ENCODE measurements around the gene WFIKKN1. TPM values are rescaled to one million over a fixed set of nuclear protein-coding genes. Genes with fewer than 3 reads are reported as not detected.

WFIKKN1 gene
- total and polyA plus RNA-seq, 2 of the 13 experiments (the other 11 are each of a cell fraction or from before 2014, with no cell fraction given) = 1.7 to 4.9 TPM

DNA sequence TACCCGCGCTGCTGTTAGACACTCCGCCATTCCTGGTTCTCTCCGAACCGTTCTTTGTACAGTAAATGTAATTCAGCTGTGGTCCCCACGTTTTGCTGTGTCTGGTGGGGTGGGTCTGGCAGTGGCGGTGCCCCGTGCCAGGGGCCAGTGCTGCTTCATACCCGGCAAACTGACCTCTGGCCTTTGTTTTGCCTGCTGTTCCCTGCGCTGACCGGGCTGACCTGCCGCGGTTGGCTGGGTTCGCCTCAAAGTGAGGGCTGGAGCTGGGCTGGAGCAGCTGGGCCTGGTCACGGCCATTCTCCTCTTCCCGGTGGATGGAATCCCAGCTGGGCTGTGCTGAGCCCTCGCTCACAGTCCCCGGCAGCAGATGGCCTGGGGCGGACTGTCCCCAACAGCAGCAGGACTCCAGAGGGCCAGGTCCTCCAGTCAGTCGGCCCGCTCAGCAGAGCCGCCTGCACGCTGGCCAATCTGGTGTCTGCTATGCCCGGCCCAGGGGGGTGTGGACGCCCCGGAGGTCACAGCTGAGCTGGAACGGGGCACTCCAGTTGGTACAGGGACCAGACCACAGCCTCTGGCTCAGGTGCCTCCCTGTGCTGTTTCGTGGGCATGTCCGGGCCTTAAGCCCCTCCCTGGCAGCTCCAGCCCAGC is 1.5 kb upstream of the WFIKKN1 start (continued):
- TF ChIP-seq ZNF790 (CRISPR knock-in tag; IDR thresholded peaks at IDR 0.05; ENCODE audit: borderline replicate concordance) = no peak
- TF ChIP-seq XBP1 (CRISPR knock-in tag; IDR thresholded peaks at IDR 0.05) = no peak
- no peak for TF ChIP-seq SP140L (CRISPR knock-in tag; IDR thresholded peaks at IDR 0.05; ENCODE audit: borderline replicate concordance)
- no peak for TF ChIP-seq NPAS2 (CRISPR knock-in tag; IDR thresholded peaks at IDR 0.05; ENCODE audit: borderline replicate concordance)
- TF ChIP-seq HIVEP1 (CRISPR knock-in tag; IDR thresholded peaks at IDR 0.05) = no peak
- no peak for TF ChIP-seq TBL1XR1 (IDR thresholded peaks at IDR 0.05; ENCODE audit: borderline replicate concordance, low read length, partially characterized antibody)
- TF ChIP-seq EEA1 (CRISPR knock-in tag; IDR thresholded peaks at IDR 0.05; ENCODE audit: borderline replicate concordance) = no peak
- TF ChIP-seq, protein P1, sequence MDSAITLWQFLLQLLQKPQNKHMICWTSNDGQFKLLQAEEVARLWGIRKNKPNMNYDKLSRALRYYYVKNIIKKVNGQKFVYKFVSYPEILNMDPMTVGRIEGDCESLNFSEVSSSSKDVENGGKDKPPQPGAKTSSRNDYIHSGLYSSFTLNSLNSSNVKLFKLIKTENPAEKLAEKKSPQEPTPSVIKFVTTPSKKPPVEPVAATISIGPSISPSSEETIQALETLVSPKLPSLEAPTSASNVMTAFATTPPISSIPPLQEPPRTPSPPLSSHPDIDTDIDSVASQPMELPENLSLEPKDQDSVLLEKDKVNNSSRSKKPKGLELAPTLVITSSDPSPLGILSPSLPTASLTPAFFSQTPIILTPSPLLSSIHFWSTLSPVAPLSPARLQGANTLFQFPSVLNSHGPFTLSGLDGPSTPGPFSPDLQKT (CRISPR knock-in tag; IDR thresholded peaks at IDR 0.05; ENCODE audit: borderline replicate concordance) = no peak
- TF ChIP-seq, protein P2, sequence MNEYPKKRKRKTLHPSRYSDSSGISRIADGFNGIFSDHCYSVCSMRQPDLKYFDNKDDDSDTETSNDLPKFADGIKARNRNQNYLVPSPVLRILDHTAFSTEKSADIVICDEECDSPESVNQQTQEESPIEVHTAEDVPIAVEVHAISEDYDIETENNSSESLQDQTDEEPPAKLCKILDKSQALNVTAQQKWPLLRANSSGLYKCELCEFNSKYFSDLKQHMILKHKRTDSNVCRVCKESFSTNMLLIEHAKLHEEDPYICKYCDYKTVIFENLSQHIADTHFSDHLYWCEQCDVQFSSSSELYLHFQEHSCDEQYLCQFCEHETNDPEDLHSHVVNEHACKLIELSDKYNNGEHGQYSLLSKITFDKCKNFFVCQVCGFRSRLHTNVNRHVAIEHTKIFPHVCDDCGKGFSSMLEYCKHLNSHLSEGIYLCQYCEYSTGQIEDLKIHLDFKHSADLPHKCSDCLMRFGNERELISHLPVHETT (CRISPR knock-in tag; conservative IDR thresholded peaks at IDR 0.05) = no peak
- TF ChIP-seq ATF1 (CRISPR knock-in tag; IDR thresholded peaks at IDR 0.05) = no peak
- TF ChIP-seq TSC22D2 (CRISPR knock-in tag; IDR thresholded peaks at IDR 0.05; ENCODE audit: borderline replicate concordance) = no peak
- no peak for TF ChIP-seq MATR3 (CRISPR knock-in tag; IDR thresholded peaks at IDR 0.05)
- TF ChIP-seq, protein P3, sequence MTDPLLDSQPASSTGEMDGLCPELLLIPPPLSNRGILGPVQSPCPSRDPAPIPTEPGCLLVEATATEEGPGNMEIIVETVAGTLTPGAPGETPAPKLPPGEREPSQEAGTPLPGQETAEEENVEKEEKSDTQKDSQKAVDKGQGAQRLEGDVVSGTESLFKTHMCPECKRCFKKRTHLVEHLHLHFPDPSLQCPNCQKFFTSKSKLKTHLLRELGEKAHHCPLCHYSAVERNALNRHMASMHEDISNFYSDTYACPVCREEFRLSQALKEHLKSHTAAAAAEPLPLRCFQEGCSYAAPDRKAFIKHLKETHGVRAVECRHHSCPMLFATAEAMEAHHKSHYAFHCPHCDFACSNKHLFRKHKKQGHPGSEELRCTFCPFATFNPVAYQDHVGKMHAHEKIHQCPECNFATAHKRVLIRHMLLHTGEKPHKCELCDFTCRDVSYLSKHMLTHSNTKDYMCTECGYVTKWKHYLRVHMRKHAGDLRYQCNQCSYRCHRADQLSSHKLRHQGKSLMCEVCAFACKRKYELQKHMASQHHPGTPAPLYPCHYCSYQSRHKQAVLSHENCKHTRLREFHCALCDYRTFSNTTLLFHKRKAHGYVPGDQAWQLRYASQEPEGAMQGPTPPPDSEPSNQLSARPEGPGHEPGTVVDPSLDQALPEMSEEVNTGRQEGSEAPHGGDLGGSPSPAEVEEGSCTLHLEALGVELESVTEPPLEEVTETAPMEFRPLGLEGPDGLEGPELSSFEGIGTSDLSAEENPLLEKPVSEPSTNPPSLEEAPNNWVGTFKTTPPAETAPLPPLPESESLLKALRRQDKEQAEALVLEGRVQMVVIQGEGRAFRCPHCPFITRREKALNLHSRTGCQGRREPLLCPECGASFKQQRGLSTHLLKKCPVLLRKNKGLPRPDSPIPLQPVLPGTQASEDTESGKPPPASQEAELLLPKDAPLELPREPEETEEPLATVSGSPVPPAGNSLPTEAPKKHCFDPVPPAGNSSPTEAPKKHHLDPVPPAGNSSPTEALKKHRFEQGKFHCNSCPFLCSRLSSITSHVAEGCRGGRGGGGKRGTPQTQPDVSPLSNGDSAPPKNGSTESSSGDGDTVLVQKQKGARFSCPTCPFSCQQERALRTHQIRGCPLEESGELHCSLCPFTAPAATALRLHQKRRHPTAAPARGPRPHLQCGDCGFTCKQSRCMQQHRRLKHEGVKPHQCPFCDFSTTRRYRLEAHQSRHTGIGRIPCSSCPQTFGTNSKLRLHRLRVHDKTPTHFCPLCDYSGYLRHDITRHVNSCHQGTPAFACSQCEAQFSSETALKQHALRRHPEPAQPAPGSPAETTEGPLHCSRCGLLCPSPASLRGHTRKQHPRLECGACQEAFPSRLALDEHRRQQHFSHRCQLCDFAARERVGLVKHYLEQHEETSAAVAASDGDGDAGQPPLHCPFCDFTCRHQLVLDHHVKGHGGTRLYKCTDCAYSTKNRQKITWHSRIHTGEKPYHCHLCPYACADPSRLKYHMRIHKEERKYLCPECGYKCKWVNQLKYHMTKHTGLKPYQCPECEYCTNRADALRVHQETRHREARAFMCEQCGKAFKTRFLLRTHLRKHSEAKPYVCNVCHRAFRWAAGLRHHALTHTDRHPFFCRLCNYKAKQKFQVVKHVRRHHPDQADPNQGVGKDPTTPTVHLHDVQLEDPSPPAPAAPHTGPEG (CRISPR knock-in tag; IDR thresholded peaks at IDR 0.05) = no peak
- TF ChIP-seq KDM3A (CRISPR knock-in tag; IDR thresholded peaks at IDR 0.05; ENCODE audit: low read depth) = no peak
- TF ChIP-seq, protein P4, sequence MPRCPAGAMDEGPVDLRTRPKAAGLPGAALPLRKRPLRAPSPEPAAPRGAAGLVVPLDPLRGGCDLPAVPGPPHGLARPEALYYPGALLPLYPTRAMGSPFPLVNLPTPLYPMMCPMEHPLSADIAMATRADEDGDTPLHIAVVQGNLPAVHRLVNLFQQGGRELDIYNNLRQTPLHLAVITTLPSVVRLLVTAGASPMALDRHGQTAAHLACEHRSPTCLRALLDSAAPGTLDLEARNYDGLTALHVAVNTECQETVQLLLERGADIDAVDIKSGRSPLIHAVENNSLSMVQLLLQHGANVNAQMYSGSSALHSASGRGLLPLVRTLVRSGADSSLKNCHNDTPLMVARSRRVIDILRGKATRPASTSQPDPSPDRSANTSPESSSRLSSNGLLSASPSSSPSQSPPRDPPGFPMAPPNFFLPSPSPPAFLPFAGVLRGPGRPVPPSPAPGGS (CRISPR knock-in tag; IDR thresholded peaks at IDR 0.05) = 0 out of 2 replicates have a peak, but pooled peaks have one; percentile 13
- TF ChIP-seq, protein P5, sequence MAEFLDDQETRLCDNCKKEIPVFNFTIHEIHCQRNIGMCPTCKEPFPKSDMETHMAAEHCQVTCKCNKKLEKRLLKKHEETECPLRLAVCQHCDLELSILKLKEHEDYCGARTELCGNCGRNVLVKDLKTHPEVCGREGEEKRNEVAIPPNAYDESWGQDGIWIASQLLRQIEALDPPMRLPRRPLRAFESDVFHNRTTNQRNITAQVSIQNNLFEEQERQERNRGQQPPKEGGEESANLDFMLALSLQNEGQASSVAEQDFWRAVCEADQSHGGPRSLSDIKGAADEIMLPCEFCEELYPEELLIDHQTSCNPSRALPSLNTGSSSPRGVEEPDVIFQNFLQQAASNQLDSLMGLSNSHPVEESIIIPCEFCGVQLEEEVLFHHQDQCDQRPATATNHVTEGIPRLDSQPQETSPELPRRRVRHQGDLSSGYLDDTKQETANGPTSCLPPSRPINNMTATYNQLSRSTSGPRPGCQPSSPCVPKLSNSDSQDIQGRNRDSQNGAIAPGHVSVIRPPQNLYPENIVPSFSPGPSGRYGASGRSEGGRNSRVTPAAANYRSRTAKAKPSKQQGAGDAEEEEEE (CRISPR knock-in tag; IDR thresholded peaks at IDR 0.05; ENCODE audit: borderline replicate concordance) = no peak
- TF ChIP-seq NFKB2 (CRISPR knock-in tag; IDR thresholded peaks at IDR 0.05; ENCODE audit: borderline replicate concordance) = no peak
- TF ChIP-seq ZNF234 (CRISPR knock-in tag; conservative IDR thresholded peaks at IDR 0.05) = no peak
